Measurements from ENCODE around the gene DPH2. TPM values are rescaled to one million over a fixed set of nuclear protein-coding genes. Genes with fewer than 3 reads are reported as not detected.
A peak's percentile ranks its signal among the peaks of the same experiment; 100 is the strongest.

Gene DPH2, protein sequence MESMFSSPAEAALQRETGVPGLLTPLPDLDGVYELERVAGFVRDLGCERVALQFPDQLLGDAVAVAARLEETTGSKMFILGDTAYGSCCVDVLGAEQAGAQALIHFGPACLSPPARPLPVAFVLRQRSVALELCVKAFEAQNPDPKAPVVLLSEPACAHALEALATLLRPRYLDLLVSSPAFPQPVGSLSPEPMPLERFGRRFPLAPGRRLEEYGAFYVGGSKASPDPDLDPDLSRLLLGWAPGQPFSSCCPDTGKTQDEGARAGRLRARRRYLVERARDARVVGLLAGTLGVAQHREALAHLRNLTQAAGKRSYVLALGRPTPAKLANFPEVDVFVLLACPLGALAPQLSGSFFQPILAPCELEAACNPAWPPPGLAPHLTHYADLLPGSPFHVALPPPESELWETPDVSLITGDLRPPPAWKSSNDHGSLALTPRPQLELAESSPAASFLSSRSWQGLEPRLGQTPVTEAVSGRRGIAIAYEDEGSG
- total RNA-seq, result 10 to 100 TPM; 14.3 to 15.4 TPM
- 10 to 100 TPM; 23.0 to 27.4 TPM for polyA plus RNA-seq (ENCODE audit: insufficient read length in 2 of 2)
- long read RNA-seq, donor 1, partial matches to known transcripts, result 7 of 11 reads
- long read RNA-seq, donor 1, other reads (novel, unspliced or antisense), result 0 of 11 reads
- long read RNA-seq, donor 2, partial matches to known transcripts, result 0 of 2 reads
- long read RNA-seq, donor 2, other reads (novel, unspliced or antisense), result 0 of 2 reads
- long read RNA-seq, donor 3, partial matches to known transcripts, result 0 of 1 reads
- long read RNA-seq, donor 3, other reads (novel, unspliced or antisense), result 0 of 1 reads
- long read RNA-seq, donor 4, partial matches to known transcripts, result 15 of 19 reads
- long read RNA-seq, donor 4, other reads (novel, unspliced or antisense), result 0 of 19 reads

GRCh38 chr1:43969746-43970466 lies at the start of gene DPH2:
Gene DPH2, plus strand, starts transcription at chr1:43970010. Its CDS starts 166 bp downstream, at chr1:43970176.
- Histone ChIP-seq H3K9me3 (ENCODE audit: control insufficient read depth, insufficient read depth, low read length) (no peaks in the 10 kb centered on the region), H3K27ac (ENCODE audit: low read depth, low read length) (no peak within 1 kb of the TSS), H3K4me1 (ENCODE audit: control insufficient read depth, insufficient read depth, low read length) (peaks cover 25% of the 10 kb centered on the region), H3K27me3 (ENCODE audit: control insufficient read depth, insufficient read depth, low read length) (no peaks in the 10 kb centered on the region), H3K4me3 (ENCODE audit: low read depth, low read length) (peak within 1 kb of the TSS; percentile 98), H3K36me3 (ENCODE audit: control insufficient read depth, insufficient read depth, low read length) (peaks cover 49% of the 10 kb centered on the region)
- peak; percentile 79 to 99 (median 94) for DNase-seq (ENCODE audit: low read depth in 4 of 6, low spot score in 6 of 6)
- WGBS (ENCODE audit: insufficient coverage), result 0% methylated on average over 34 of the region's 47 CpGs

GRCh38 chr1:43921022-43921421 lies 48.8 kb upstream of the DPH2 start:
- H3K27me3 ChIP-seq (ENCODE audit: control insufficient read depth, insufficient read depth, low read length), result no peaks in the 10 kb centered on the region
- peaks cover 33% of the 10 kb centered on the region for H3K36me3 ChIP-seq (ENCODE audit: control insufficient read depth, insufficient read depth, low read length)
- no peak for DNase-seq (ENCODE audit: low read depth in 4 of 6, low spot score in 6 of 6)
- H3K4me3 ChIP-seq (ENCODE audit: low read depth, low read length), result no peak overlapping the region
- H3K9me3 ChIP-seq (ENCODE audit: control insufficient read depth, insufficient read depth, low read length), result no peaks in the 10 kb centered on the region
- H3K4me1 ChIP-seq (ENCODE audit: control insufficient read depth, insufficient read depth, low read length), result no peaks in the 10 kb centered on the region
- no peak overlapping the region for H3K27ac ChIP-seq (ENCODE audit: low read depth, low read length)
- 87% methylated on average over 6 of the region's 6 CpGs for WGBS (ENCODE audit: insufficient coverage)

- 84% methylated on average over 4 of the region's 4 CpGs for WGBS (ENCODE audit: insufficient coverage)
- peaks cover 35% of the 10 kb centered on the region for H3K36me3 ChIP-seq (ENCODE audit: control insufficient read depth, insufficient read depth, low read length)
- no peaks in the 10 kb centered on the region for H3K4me1 ChIP-seq (ENCODE audit: control insufficient read depth, insufficient read depth, low read length)
- H3K9me3 ChIP-seq (ENCODE audit: control insufficient read depth, insufficient read depth, low read length), result no peaks in the 10 kb centered on the region
- no peak overlapping the region for H3K27ac ChIP-seq (ENCODE audit: low read depth, low read length)
- no peak overlapping the region for H3K4me3 ChIP-seq (ENCODE audit: low read depth, low read length)
- DNase-seq (ENCODE audit: low read depth in 4 of 6, low spot score in 6 of 6), result no peak
- H3K27me3 ChIP-seq (ENCODE audit: control insufficient read depth, insufficient read depth, low read length), result no peaks in the 10 kb centered on the region
Measured at GRCh38 chr1:43924516-43924915, 45.3 kb upstream of the DPH2 start.

GRCh38 chr1:43925846-43926245 lies 44.0 kb upstream of the DPH2 start:
- WGBS (ENCODE audit: insufficient coverage), result 98% methylated on average over 9 of the region's 9 CpGs
- no peak for DNase-seq (ENCODE audit: low read depth in 4 of 6, low spot score in 6 of 6)

GRCh38 chr1:43930168-43930948 lies 39.5 kb upstream of the DPH2 start:
- peaks cover 27% of the 10 kb centered on the region for H3K36me3 ChIP-seq (ENCODE audit: control insufficient read depth, insufficient read depth, low read length)
- H3K4me1 ChIP-seq (ENCODE audit: control insufficient read depth, insufficient read depth, low read length), result peaks cover 29% of the 10 kb centered on the region
- no peak for DNase-seq (ENCODE audit: low read depth in 4 of 6, low spot score in 6 of 6)
- no peak overlapping the region for H3K4me3 ChIP-seq (ENCODE audit: low read depth, low read length)
- no peaks in the 10 kb centered on the region for H3K9me3 ChIP-seq (ENCODE audit: control insufficient read depth, insufficient read depth, low read length)
- 95% methylated on average over 8 of the region's 10 CpGs for WGBS (ENCODE audit: insufficient coverage)
- H3K27me3 ChIP-seq (ENCODE audit: control insufficient read depth, insufficient read depth, low read length), result peaks cover 19% of the 10 kb centered on the region
- no peak overlapping the region for H3K27ac ChIP-seq (ENCODE audit: low read depth, low read length)

More at GRCh38 chr1:43925846-43926245, 44.0 kb upstream of the DPH2 start:
- Histone ChIP-seq H3K9me3 (ENCODE audit: control insufficient read depth, insufficient read depth, low read length) (no peaks in the 10 kb centered on the region), H3K36me3 (ENCODE audit: control insufficient read depth, insufficient read depth, low read length) (peaks cover 35% of the 10 kb centered on the region), H3K27ac (ENCODE audit: low read depth, low read length) (no peak overlapping the region), H3K4me3 (ENCODE audit: low read depth, low read length) (no peak overlapping the region), H3K4me1 (ENCODE audit: control insufficient read depth, insufficient read depth, low read length) (no peaks in the 10 kb centered on the region), H3K27me3 (ENCODE audit: control insufficient read depth, insufficient read depth, low read length) (no peaks in the 10 kb centered on the region)

- 79% methylated on average over 4 of the region's 4 CpGs for WGBS (ENCODE audit: insufficient coverage)
- peaks cover 27% of the 10 kb centered on the region for H3K36me3 ChIP-seq (ENCODE audit: control insufficient read depth, insufficient read depth, low read length)
- DNase-seq (ENCODE audit: low read depth in 4 of 6, low spot score in 6 of 6), result no peak
Measured at GRCh38 chr1:43930949-43931275, 38.9 kb upstream of the DPH2 start.

GRCh38 chr1:43931711-43932660 lies 37.8 kb upstream of the DPH2 start:
- peaks cover 19% of the 10 kb centered on the region for H3K27me3 ChIP-seq (ENCODE audit: control insufficient read depth, insufficient read depth, low read length)
- peaks cover 41% of the 10 kb centered on the region for H3K4me1 ChIP-seq (ENCODE audit: control insufficient read depth, insufficient read depth, low read length)
- WGBS (ENCODE audit: insufficient coverage), result 85% methylated on average over 9 of the region's 13 CpGs
- DNase-seq (ENCODE audit: low read depth in 4 of 6, low spot score in 6 of 6), result no peak
- H3K36me3 ChIP-seq (ENCODE audit: control insufficient read depth, insufficient read depth, low read length), result peaks cover 26% of the 10 kb centered on the region
- no peak overlapping the region for H3K27ac ChIP-seq (ENCODE audit: low read depth, low read length)
- H3K9me3 ChIP-seq (ENCODE audit: control insufficient read depth, insufficient read depth, low read length), result no peaks in the 10 kb centered on the region
- H3K4me3 ChIP-seq (ENCODE audit: low read depth, low read length), result no peak overlapping the region

More at GRCh38 chr1:43930949-43931275, 38.9 kb upstream of the DPH2 start:
- no peak overlapping the region for H3K27ac ChIP-seq (ENCODE audit: low read depth, low read length)
- no peaks in the 10 kb centered on the region for H3K9me3 ChIP-seq (ENCODE audit: control insufficient read depth, insufficient read depth, low read length)
- no peak overlapping the region for H3K4me3 ChIP-seq (ENCODE audit: low read depth, low read length)
- H3K4me1 ChIP-seq (ENCODE audit: control insufficient read depth, insufficient read depth, low read length), result peaks cover 34% of the 10 kb centered on the region
- H3K27me3 ChIP-seq (ENCODE audit: control insufficient read depth, insufficient read depth, low read length), result peaks cover 19% of the 10 kb centered on the region

DNA sequence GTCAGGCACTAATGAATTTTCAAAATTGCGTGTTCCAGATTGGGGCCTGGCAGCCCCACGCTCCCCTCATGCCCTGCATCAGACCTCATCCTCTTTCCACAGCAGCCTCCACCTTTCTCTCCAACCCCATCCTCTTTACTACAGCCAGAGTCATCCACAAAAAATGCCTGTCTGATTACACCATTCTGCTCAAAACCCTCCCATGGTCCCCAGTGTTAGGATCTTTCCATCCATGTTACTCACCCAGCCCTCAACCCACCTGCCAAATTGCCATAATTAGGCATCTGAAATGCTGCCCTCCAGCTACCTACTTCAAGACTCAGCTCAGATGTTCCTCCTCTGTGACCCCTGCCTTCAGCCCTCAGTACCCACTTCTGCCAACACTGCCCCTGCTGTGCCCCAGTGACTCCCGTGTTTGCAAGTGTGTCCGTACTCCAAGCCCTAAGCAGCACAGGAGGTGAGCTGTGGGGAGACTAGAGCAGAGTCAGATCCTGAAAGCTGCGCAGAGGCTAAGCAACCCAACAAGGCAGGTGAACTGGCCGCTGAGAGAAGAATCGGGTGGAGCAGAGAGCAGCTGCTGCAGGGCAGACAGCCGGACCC lies 36.9 kb upstream of the DPH2 start:
- Histone ChIP-seq H3K36me3 (ENCODE audit: control insufficient read depth, insufficient read depth, low read length) (peaks cover 30% of the 10 kb centered on the region), H3K4me1 (ENCODE audit: control insufficient read depth, insufficient read depth, low read length) (peaks cover 45% of the 10 kb centered on the region), H3K4me3 (ENCODE audit: low read depth, low read length) (peak overlapping the region; percentile 22), H3K27me3 (ENCODE audit: control insufficient read depth, insufficient read depth, low read length) (peaks cover 19% of the 10 kb centered on the region), H3K27ac (ENCODE audit: low read depth, low read length) (no peak overlapping the region), H3K9me3 (ENCODE audit: control insufficient read depth, insufficient read depth, low read length) (no peaks in the 10 kb centered on the region)
- DNase-seq (ENCODE audit: low read depth in 4 of 6, low spot score in 6 of 6), result no peak
- 20% methylated on average over 8 of the region's 8 CpGs for WGBS (ENCODE audit: insufficient coverage)

All from spinal cord (tissue), 10 donors.